ENCODE measurements around the gene DCDC2. TPM values are rescaled to one million over a fixed set of nuclear protein-coding genes. Genes with fewer than 3 reads are reported as not detected.
"Not testable (repeated sequence)": the region's sequence is repeated elsewhere in the genome, so short reads cannot be mapped to it uniquely, and the experiment has no call there.

Gene DCDC2
- total RNA-seq, 1 donor from 2014 or later: 0.30 TPM

DNA sequence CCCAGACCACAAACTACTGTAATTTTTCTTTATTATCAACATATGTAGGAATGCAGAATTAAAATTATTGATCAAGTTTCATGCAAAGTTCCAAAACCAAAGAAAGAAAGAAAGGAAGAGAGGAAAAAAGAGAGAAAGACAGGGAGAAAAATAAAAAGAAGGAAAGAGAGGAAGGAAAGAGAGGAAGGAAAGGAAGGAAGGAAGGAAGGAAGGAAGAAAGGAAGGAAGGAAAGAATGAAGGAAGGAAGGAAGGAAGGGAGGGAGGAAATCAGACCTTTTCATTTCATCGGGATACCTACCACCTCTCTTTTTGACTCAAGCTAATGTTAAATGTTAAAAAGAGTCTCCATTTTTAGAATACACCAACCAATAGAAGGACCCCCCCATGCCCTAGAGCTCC lies 31.9 kb downstream of the DCDC2 start:
- no peaks in the 10 kb centered on the region for H3K36me3 Mint-ChIP-seq (ENCODE audit: low read depth)
- peaks cover 8% of the 10 kb centered on the region for H3K4me1 Mint-ChIP-seq (ENCODE audit: low read depth)
- no peak overlapping the region for H3K4me3 Mint-ChIP-seq (ENCODE audit: unreplicated experiment)
- H3K9me3 Mint-ChIP-seq (ENCODE audit: low read depth): no peaks in the 10 kb centered on the region
- no peak for DNase-seq (ENCODE audit: low spot score)
- no peak overlapping the region for H3K27ac Mint-ChIP-seq (ENCODE audit: unreplicated experiment)
- no peaks in the 10 kb centered on the region for H3K27me3 Mint-ChIP-seq (ENCODE audit: low read depth)
- TF ChIP-seq, protein P1, sequence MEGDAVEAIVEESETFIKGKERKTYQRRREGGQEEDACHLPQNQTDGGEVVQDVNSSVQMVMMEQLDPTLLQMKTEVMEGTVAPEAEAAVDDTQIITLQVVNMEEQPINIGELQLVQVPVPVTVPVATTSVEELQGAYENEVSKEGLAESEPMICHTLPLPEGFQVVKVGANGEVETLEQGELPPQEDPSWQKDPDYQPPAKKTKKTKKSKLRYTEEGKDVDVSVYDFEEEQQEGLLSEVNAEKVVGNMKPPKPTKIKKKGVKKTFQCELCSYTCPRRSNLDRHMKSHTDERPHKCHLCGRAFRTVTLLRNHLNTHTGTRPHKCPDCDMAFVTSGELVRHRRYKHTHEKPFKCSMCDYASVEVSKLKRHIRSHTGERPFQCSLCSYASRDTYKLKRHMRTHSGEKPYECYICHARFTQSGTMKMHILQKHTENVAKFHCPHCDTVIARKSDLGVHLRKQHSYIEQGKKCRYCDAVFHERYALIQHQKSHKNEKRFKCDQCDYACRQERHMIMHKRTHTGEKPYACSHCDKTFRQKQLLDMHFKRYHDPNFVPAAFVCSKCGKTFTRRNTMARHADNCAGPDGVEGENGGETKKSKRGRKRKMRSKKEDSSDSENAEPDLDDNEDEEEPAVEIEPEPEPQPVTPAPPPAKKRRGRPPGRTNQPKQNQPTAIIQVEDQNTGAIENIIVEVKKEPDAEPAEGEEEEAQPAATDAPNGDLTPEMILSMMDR (IDR thresholded peaks at IDR 0.05): no peak

DNA sequence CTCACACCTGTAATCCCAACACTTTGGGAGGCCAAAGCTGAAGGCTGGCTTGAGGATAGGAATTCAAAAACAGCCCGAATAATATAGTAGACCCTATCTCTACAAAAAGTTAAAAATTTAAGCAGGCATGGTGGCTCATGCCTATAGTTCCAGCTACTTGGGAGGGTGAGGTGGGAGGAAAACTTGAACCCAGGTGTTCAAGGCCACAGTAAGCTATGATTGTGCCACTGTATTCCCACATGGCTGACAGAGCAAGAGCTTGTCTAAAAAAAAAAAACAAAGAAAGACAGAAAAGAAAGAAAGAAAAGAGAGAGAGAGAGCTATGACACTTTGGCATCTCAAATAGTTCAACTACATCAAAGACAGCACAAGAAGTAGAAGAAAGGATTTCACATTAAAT lies 33.2 kb downstream of the DCDC2 start:
- no peak overlapping the region for H3K4me3 Mint-ChIP-seq (ENCODE audit: unreplicated experiment)
- H3K9me3 Mint-ChIP-seq (ENCODE audit: low read depth): no peaks in the 10 kb centered on the region
- TF ChIP-seq, protein P1 (IDR thresholded peaks at IDR 0.05): no peak
- H3K4me1 Mint-ChIP-seq (ENCODE audit: low read depth): peaks cover 8% of the 10 kb centered on the region
- H3K27ac Mint-ChIP-seq (ENCODE audit: unreplicated experiment): no peak overlapping the region
- H3K36me3 Mint-ChIP-seq (ENCODE audit: low read depth): no peaks in the 10 kb centered on the region
- H3K27me3 Mint-ChIP-seq (ENCODE audit: low read depth): no peaks in the 10 kb centered on the region
- DNase-seq (ENCODE audit: low spot score): no peak

DNA sequence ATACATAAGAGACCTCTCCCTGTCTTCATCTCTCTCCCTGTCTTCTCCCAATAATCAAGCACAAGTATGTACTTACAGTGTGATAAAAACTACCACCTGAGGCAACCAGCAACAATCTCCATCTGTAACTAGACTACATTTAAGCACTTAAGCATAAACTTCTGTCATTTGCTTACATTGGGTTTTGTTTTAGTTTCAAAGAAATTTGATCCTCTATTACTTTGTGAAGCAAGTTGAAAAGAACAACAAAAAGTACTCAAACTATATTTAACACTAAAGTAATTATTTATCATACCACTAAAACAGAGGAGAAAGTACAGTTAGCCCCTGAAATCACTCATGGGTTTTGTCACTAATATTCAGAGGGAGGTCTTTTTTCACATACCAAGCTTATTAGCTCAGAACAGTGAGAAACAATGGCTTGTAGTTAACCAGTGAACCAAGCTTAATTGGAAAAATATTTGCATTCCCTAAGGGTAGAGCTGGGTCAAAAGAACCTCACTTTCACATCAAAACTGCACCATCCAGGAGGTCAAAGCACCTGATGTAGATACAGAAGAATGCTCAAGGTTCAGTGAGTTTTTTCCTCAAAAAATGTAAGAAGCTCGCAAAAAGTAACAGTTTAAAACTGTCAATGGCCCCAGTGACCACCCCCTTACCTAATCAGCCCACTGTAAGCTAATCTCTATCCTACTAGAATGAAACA lies 34.1 kb downstream of the DCDC2 start:
- TF ChIP-seq, protein P1 (IDR thresholded peaks at IDR 0.05): no peak
- Mint-ChIP-seq H3K27me3 (ENCODE audit: low read depth) (no peaks in the 10 kb centered on the region), H3K36me3 (ENCODE audit: low read depth) (no peaks in the 10 kb centered on the region), H3K27ac (ENCODE audit: unreplicated experiment) (no peak overlapping the region), H3K4me3 (ENCODE audit: unreplicated experiment) (no peak overlapping the region), H3K9me3 (ENCODE audit: low read depth) (no peaks in the 10 kb centered on the region), H3K4me1 (ENCODE audit: low read depth) (peaks cover 8% of the 10 kb centered on the region)
- no peak for DNase-seq (ENCODE audit: low spot score)

DNA sequence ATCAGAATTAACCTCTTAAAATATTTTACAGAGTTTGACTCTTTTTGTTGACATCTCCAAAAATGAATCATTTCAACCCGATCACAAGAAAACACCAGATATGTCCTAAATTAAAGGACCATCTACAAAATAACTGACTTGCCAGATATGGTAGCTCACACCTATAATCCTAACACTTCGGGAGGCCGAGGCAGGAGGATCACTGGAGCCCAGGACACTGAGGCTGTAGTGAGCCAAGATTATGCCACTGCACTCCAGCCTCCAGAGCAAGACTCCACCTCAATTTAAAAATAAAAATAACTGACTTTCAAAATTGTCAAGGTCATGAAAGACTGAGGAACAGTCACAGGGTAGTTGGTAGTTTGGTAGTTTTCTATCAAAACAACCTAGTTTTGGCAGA lies 34.9 kb downstream of the DCDC2 start:
- no peak overlapping the region for H3K27ac Mint-ChIP-seq (ENCODE audit: unreplicated experiment)
- no peak overlapping the region for H3K4me3 Mint-ChIP-seq (ENCODE audit: unreplicated experiment)
- no peaks in the 10 kb centered on the region for H3K36me3 Mint-ChIP-seq (ENCODE audit: low read depth)
- TF ChIP-seq, protein P1 (IDR thresholded peaks at IDR 0.05): no peak
- no peaks in the 10 kb centered on the region for H3K27me3 Mint-ChIP-seq (ENCODE audit: low read depth)
- no peaks in the 10 kb centered on the region for H3K9me3 Mint-ChIP-seq (ENCODE audit: low read depth)
- peaks cover 8% of the 10 kb centered on the region for H3K4me1 Mint-ChIP-seq (ENCODE audit: low read depth)
- DNase-seq (ENCODE audit: low spot score): no peak

DNA sequence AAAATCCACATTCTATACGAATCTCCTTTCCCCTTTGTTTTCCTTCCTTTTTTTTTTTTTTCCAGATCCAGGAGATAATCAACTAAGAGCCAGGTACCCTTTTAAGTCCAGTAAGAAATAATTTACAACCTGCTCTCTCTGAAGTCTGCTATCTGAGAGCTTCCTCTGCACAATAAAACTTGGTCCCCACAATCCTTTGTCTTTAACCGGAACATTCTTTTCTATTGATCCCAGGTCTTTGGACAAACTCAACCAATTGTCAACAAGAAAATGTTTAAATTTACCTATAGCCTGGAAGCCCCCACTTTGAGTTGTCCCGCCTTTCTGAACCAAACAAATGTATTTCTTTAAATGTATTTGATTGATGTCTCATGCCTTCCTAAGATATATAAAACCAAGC lies 35.4 kb downstream of the DCDC2 start:
- H3K27ac Mint-ChIP-seq (ENCODE audit: unreplicated experiment); DNase-seq (ENCODE audit: low spot score); H3K9me3 Mint-ChIP-seq (ENCODE audit: low read depth); H3K4me1 Mint-ChIP-seq (ENCODE audit: low read depth); H3K27me3 Mint-ChIP-seq (ENCODE audit: low read depth); H3K36me3 Mint-ChIP-seq (ENCODE audit: low read depth); H3K4me3 Mint-ChIP-seq (ENCODE audit: unreplicated experiment): not testable (repeated sequence)

DNA sequence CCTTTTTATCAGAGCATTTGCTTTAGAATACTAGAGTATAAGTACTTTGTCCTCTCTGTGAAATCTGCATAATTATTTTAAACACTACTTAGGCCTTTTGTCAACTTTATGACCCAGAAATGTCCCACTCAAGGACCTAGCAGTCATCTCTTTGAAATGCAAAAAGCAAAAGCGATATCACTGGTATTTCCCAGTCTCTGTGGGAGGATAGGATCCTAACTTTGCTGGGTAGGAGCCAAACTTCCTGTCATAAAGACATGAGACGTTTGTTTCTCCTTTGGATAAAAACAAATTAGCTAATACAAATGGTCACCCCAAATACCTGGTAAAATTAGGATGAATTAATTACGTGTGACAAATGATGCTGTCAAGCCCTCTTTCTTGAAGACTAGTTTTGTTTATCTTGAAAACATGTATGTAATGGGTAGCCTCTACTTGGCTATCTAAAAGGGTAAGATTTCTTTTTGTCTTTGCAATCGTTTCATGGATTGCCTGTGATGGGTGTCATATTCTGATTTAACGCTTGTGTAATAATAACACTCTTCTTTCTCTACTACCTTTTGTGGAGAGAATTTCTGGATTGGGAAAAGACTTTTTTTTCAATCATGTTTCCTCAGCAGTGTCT lies 36.2 kb downstream of the DCDC2 start:
- H3K4me1 Mint-ChIP-seq (ENCODE audit: low read depth): peaks cover 8% of the 10 kb centered on the region
- H3K36me3 Mint-ChIP-seq (ENCODE audit: low read depth): no peaks in the 10 kb centered on the region
- no peak for DNase-seq (ENCODE audit: low spot score)
- H3K4me3 Mint-ChIP-seq (ENCODE audit: unreplicated experiment): no peak overlapping the region
- no peaks in the 10 kb centered on the region for H3K27me3 Mint-ChIP-seq (ENCODE audit: low read depth)
- H3K9me3 Mint-ChIP-seq (ENCODE audit: low read depth): no peaks in the 10 kb centered on the region
- H3K27ac Mint-ChIP-seq (ENCODE audit: unreplicated experiment): no peak overlapping the region
- TF ChIP-seq, protein P1 (IDR thresholded peaks at IDR 0.05): no peak

All from chondrocyte (in vitro differentiated cells).